HepG2 (cell line): Measurements from ENCODE around the gene EIF2S2. TPM values are rescaled to one million over a fixed set of nuclear protein-coding genes. Genes with fewer than 3 reads are reported as not detected.

Source experiments
- GZF1 ChIP-seq: sonication (generic); formaldehyde crosslinking; IDR thresholded peaks from 2 replicates; pipeline ENCODE4 v1.5.1; 2020; ENCODE audit warnings: mild to moderate bottlenecking, missing genetic modification reagents
- HDAC6 ChIP-seq: fragments of 200-600 bp; sonication (generic); IDR thresholded peaks from 2 replicates; pipeline ENCODE4 v1.7.0; 2017; ENCODE audit warnings: mild to moderate bottlenecking, antibody characterized with exemption, low read length, low read depth
- HOXA9 ChIP-seq: sonication (generic); formaldehyde crosslinking; IDR thresholded peaks from 2 replicates; pipeline ENCODE4 v1.8.1; 2022; ENCODE audit warnings: missing genetic modification reagents, mild to moderate bottlenecking, moderate library complexity, borderline replicate concordance
- MBD4 ChIP-seq: IDR thresholded peaks from 2 replicates; pipeline ENCODE4 v1.6.1; 2012; ENCODE audit warnings: low read length, inconsistent platforms, borderline replicate concordance
- NFE2L2 ChIP-seq: fragments of 150-350 bp; IDR thresholded peaks from 2 replicates; pipeline ENCODE4 v1.6.1; 2014; ENCODE audit warnings: low read length
- POLR2G ChIP-seq: fragments of 200-400 bp; formaldehyde crosslinking; IDR thresholded peaks from 2 replicates; pipeline ENCODE4 v1.6.1; 2018; ENCODE audit warnings: mild to moderate bottlenecking, low read depth, low read length, moderate library complexity
- RBM22 ChIP-seq: fragments of 200-400 bp; formaldehyde crosslinking; optimal IDR thresholded peaks from 2 replicates; pipeline ENCODE3; 2017; ENCODE audit warnings: mild to moderate bottlenecking, low read length, moderate library complexity
- REXO4 ChIP-seq: sonication (generic); formaldehyde crosslinking; IDR thresholded peaks from 2 replicates; pipeline ENCODE4 v1.8.0; 2022; ENCODE audit warnings: missing genetic modification reagents, mild to moderate bottlenecking, borderline replicate concordance
- RFX5 ChIP-seq: IDR thresholded peaks from 2 replicates; pipeline ENCODE4 v1.6.1; 2011; ENCODE audit warnings: low read depth, low read length, improper control_type of control experiment
- SOX13 ChIP-seq, 3 experiments: fragments of 450-650 bp in 1 of 3; sonication (generic) in 1 of 3; formaldehyde crosslinking in 1 of 3; IDR thresholded peaks in 2 of 3; conservative IDR thresholded peaks in 1 of 3; 2 replicates each; pipeline versions ENCODE4 v1.5.0 to v1.6.1; 2016 to 2020; ENCODE audit warnings: antibody characterized with exemption in 1 of 3, mild to moderate bottlenecking in 1 of 3, missing compliant biosample characterization in 1 of 3, missing genetic modification reagents in 1 of 3, moderate library complexity in 1 of 3
- TEF ChIP-seq: sonication (generic); formaldehyde crosslinking; IDR thresholded peaks from 2 replicates; pipeline ENCODE4 v1.5.0; 2020; ENCODE audit warnings: missing genetic modification reagents
- U2AF1 ChIP-seq: fragments of 200-400 bp; formaldehyde crosslinking; optimal IDR thresholded peaks from 2 replicates; pipeline ENCODE3; 2017; ENCODE audit warnings: mild to moderate bottlenecking, low read depth, low read length
- ZBTB2 ChIP-seq: sonication (generic); formaldehyde crosslinking; IDR thresholded peaks from 2 replicates; pipeline ENCODE4 v1.8.0; 2022; ENCODE audit warnings: low read depth, missing genetic modification reagents
- ZBTB43 ChIP-seq: sonication (generic); formaldehyde crosslinking; conservative IDR thresholded peaks from 2 replicates; pipeline ENCODE4 v1.4.0; 2020; ENCODE audit warnings: missing genetic modification reagents
- ZNF12 ChIP-seq: sonication (generic); formaldehyde crosslinking; IDR thresholded peaks from 2 replicates; pipeline ENCODE4 v1.5.0; 2020; ENCODE audit warnings: missing genetic modification reagents
- ZNF225 ChIP-seq: sonication (generic); formaldehyde crosslinking; IDR thresholded peaks from 2 replicates; pipeline ENCODE4 v1.4.0; 2020; ENCODE audit warnings: mild to moderate bottlenecking, missing genetic modification reagents
- ZNF260 ChIP-seq: sonication (generic); formaldehyde crosslinking; IDR thresholded peaks from 2 replicates; pipeline ENCODE4 v1.4.0; 2020; ENCODE audit warnings: missing genetic modification reagents, low read depth, mild to moderate bottlenecking, borderline replicate concordance
- ZNF281 ChIP-seq: sonication (generic); formaldehyde crosslinking; IDR thresholded peaks from 2 replicates; pipeline ENCODE4 v1.4.0; 2020; ENCODE audit warnings: missing genetic modification reagents, borderline replicate concordance
- ZNF569 ChIP-seq: sonication (generic); formaldehyde crosslinking; IDR thresholded peaks from 2 replicates; pipeline ENCODE4 v1.5.0; 2020; ENCODE audit warnings: mild to moderate bottlenecking, missing genetic modification reagents, moderate library complexity, borderline replicate concordance
- ZNF629 ChIP-seq: sonication (generic); formaldehyde crosslinking; conservative IDR thresholded peaks from 2 replicates; pipeline ENCODE4 v1.5.0; 2020; ENCODE audit warnings: missing genetic modification reagents
- ZNF709 ChIP-seq: sonication (generic); formaldehyde crosslinking; IDR thresholded peaks from 2 replicates; pipeline ENCODE4 v1.5.0; 2020; ENCODE audit warnings: mild to moderate bottlenecking, missing genetic modification reagents
- polyA plus RNA-seq, 8 experiments: library from polyadenylated mRNA; depleted of rRNA in 3 of 8; stranded (reverse) in 7 of 8; unstranded in 1 of 8; fragments of >200 nt; fragmentation: Illumina TruSeq in 4 of 8; extraction: Trizol in 4 of 8; gene quantifications; 2 replicates each; pipeline versions ENCODE4 v1.2.1 to v1.2.3, GENCODE V29; 2011 to 2016; ENCODE audit warnings: low read depth in 4 of 8, missing spikeins in 1 of 8, mixed read lengths in 1 of 8; ENCODE audit not compliant: insufficient read depth in 1 of 8
- total RNA-seq, 5 experiments: library from RNA; depleted of rRNA; stranded (reverse); fragments of >200 nt; fragmentation: Illumina TruSeq; extraction: Trizol; gene quantifications; 2 replicates each; pipeline ENCODE4 v1.2.3, GENCODE V29; 2016; ENCODE audit warnings: low read depth in 1 of 5

The EIF2S2 gene
- total and polyA plus RNA-seq, 2 of the 13 experiments (the other 11 are each of a cell fraction or from before 2014, with no cell fraction given), result 126 to 213 TPM

GRCh38 chr20:34110745-34111641 lies 1.1 kb downstream of the EIF2S2 start (continued):
- TF ChIP-seq ZBTB43 (CRISPR knock-in tag) (0 out of 2 replicates have a peak, but pooled peaks have one; percentile 20), ZNF260 (CRISPR knock-in tag) (0 out of 2 replicates have a peak, but pooled peaks have one; percentile 21), SOX13 (IDR thresholded peaks at IDR 0.05) (no peak), SOX13 (CRISPR knock-in tag; conservative IDR thresholded peaks at IDR 0.05 in 1 of 2, IDR thresholded peaks at IDR 0.05 in 1 of 2) (0 out of 4 replicates have a peak, but pooled peaks of 1 of the 2 experiments have one; percentile 1), REXO4 (CRISPR knock-in tag) (no peak), POLR2G (0 out of 2 replicates have a peak, but pooled peaks have one; percentile 29), ZNF709 (CRISPR knock-in tag) (no peak), ZNF569 (0 out of 2 replicates have a peak, but pooled peaks have one; percentile 17), ZNF629 (CRISPR knock-in tag) (peak; percentile 84), ZBTB2 (CRISPR knock-in tag) (0 out of 2 replicates have a peak, but pooled peaks have one; percentile 4), RBM22 (peak; percentile 10), TEF (CRISPR knock-in tag) (no peak), U2AF1 (no peak), RFX5 (peak; percentile 15; the same call in 1 of the 2 replicates), ZNF225 (CRISPR knock-in tag) (no peak), ZNF281 (CRISPR knock-in tag) (no peak), HDAC6 (peak; percentile 46; the same call in 1 of the 2 replicates), GZF1 (CRISPR knock-in tag) (peak; percentile 52; the same call in 1 of the 2 replicates), ZNF12 (CRISPR knock-in tag) (peak; percentile 36; the same call in 1 of the 2 replicates), HOXA9 (CRISPR knock-in tag) (peak; percentile 1; the same call in 1 of the 2 replicates), MBD4 (peak; percentile 85; the same call in 1 of the 2 replicates), NFE2L2 (0 out of 2 replicates have a peak, but pooled peaks have one; percentile 3)
